Gastroesophageal sphincter (tissue), 3 donors: ENCODE data around the gene ENAM.

Source experiments
- CTCF ChIP-seq, 4 experiments: fragments of 200-600 bp in 2 of 4; fragments of 450-650 bp in 2 of 4; sonication (generic) in 1 of 4; IDR thresholded peaks; one replicate each; pipeline ENCODE4 v1.5.1; 2017 to 2019; ENCODE audit warnings: antibody characterized with exemption in 4 of 4, mild to moderate bottlenecking in 2 of 4, moderate library complexity in 2 of 4
- EP300 ChIP-seq: sonication (generic); formaldehyde crosslinking; IDR thresholded peaks from one replicate; pipeline ENCODE4 v1.6.1; 2017; ENCODE audit warnings: antibody characterized with exemption, mild to moderate bottlenecking
- POLR2A ChIP-seq, 2 donors: fragments of 450-650 bp; IDR thresholded peaks; one replicate each; pipeline ENCODE4 v1.6.1; 2017; ENCODE audit warnings: antibody characterized with exemption in 2 of 2, mild to moderate bottlenecking in 2 of 2, moderate library complexity in 1 of 2
- POLR2AphosphoS5 ChIP-seq: sonication (generic); formaldehyde crosslinking; IDR thresholded peaks from one replicate; pipeline ENCODE4 v1.6.1; 2017; ENCODE audit warnings: antibody characterized with exemption

GRCh38 chr4:70628444-70628843, at the start of gene ENAM:
- no peak for TF ChIP-seq CTCF (IDR thresholded peaks at IDR 0.05)
- no peak for TF ChIP-seq POLR2A (IDR thresholded peaks at IDR 0.05)
- no peak for TF ChIP-seq EP300
- no peak for TF ChIP-seq POLR2AphosphoS5
